PC-9 (cell line): ENCODE results near the gene SERINC2.
"Not testable (repeated sequence)": the region's sequence is repeated elsewhere in the genome, so short reads cannot be mapped to it uniquely, and the experiment has no call there.

Experiments
- CTCF ChIP-seq: fragments of 200-600 bp; sonication (generic); conservative IDR thresholded peaks from 2 replicates; pipeline ENCODE4 v1.6.1; 2017; ENCODE audit warnings: mixed run types, antibody characterized with exemption, mild to moderate bottlenecking, moderate library complexity
- EZH2 ChIP-seq: fragments of 200-600 bp; sonication (generic); IDR thresholded peaks from 2 replicates; pipeline ENCODE4 v1.8.0; 2017; ENCODE audit warnings: antibody characterized with exemption, low read depth

- not testable (repeated sequence) for TF ChIP-seq CTCF, EZH2
Measured at GRCh38 chr1:31480426-31480825, 67.4 kb downstream of the SERINC2 start.
